Stimulated activated CD4-positive, alpha-beta T cell treated with anti-CD3 and anti-CD28 coated beads, Interleukin-2, amount 100 ng/mL, for 48 hours (primary cell): ENCODE data around the gene TRIM71.
"Not testable (repeated sequence)": the region's sequence is repeated elsewhere in the genome, so short reads cannot be mapped to it uniquely, and the experiment has no call there.

ENCODE experiments used
- DNase-seq, 2 donors: peaks; one replicate each; pipeline ENCODE4 v3.0.0-alpha.2; 2020

The TRIM71 gene

GRCh38 chr3:32817558-32818228 is at the start of gene TRIM71:
TSS of gene TRIM71 (plus strand) at chr3:32817997. CDS start at chr3:32818081, 84 bp downstream.
- DNase-seq = peak; percentile 7 to 8

DNA sequence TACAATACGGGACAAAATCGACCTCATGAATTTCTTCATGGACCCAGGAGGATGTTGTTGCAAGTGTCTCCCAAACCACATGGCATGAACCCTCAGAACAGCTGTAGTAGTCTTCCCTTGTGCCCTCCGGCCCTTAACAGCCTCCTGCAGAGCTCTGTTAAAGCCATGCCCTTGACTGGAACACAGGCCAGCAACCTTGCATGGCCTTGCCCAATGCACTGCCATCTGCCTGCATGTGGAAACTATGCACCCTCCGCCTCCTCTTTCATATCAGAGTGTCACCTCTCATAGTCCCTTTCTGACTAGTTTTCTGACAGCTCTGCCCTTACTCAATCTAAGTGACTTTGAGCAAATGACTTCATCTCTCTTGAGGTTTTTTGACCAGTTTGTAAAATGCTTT is 39.4 kb upstream of the TRIM71 start:
- no peak for DNase-seq

- DNase-seq = no peak
Observed at GRCh38 chr3:32780071-32780734, 37.6 kb upstream of the TRIM71 start.

DNA sequence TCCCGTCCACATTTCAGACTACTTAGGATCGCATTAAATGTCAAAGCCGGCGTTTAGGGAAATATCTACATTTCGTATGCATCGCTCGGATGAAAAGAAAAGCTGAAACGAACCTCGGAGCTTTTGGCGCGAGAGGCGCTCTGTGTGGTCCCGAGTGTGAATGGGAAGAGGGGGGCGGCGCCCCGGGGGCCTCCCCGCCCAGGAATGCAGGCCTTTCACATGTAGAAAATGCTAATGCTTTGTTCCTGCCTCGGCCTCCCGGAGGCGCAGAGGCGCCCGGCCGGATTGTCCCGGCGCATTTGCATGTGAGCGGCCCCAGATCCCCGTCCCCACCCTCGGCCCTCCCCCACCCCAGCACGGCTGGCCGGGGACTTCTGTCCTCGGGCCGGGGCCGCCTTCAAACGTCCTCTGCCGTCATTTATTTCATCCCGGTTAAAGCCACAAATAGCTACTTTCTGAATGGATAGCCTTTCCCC is 37.0 kb upstream of the TRIM71 start:
- peak in 1 of 2 donors; percentile 2 for DNase-seq

GRCh38 chr3:32781211-32781968 is 36.4 kb upstream of the TRIM71 start:
- peak; percentile 68 to 72 for DNase-seq

- DNase-seq = not testable (repeated sequence)
Observed at GRCh38 chr3:32781969-32782270, 35.9 kb upstream of the TRIM71 start.

GRCh38 chr3:32782407-32782806 is 35.4 kb upstream of the TRIM71 start:
- no peak for DNase-seq

- no peak for DNase-seq
Observed at GRCh38 chr3:32791833-32792232, 26.0 kb upstream of the TRIM71 start.

DNA sequence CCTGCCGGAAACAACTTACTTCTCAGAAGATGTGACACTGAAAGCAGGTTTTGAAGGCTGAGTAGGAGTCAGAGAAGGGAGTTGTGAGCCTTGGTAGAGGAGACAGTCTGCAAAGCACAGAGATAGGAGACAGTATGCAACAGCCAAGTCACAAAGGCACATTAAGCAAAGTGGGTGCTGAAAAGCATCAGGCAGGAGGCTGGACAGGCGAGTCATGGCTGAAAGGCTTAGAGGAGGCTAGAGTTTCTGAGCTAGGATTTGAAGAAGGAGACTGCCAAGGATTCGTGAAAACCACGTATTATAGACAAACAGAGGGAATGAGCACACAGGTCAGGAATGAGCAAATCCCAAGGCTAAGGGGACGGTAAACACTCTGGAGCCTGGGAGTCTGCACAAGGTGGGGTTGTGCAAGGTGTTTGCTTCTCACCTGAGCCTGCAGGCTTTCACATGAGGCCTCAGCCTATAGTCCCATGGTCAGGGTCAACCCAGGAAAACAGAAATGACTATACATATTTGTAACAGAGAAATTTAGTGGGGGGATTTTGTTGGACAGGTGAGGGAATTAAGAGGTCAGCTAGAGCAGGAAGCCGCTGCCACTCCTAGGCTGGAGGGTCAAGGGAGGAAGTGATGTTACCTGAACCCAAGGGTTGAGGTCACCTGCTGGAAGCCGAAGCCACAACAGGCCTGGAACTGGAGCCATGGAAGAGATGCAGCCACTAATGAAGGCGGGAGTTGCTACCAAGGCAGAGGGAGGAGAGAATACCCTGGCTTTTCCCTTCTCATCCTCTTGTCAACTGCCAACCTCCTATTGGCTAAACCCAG is 23.1 kb upstream of the TRIM71 start:
- DNase-seq = no peak

- not testable (repeated sequence) for DNase-seq
Observed at GRCh38 chr3:32796384-32796950, 21.3 kb upstream of the TRIM71 start.

- no peak for DNase-seq
Observed at GRCh38 chr3:32797776-32798175, 20.0 kb upstream of the TRIM71 start.

GRCh38 chr3:32801440-32801839 is 16.4 kb upstream of the TRIM71 start:
- not testable (repeated sequence) for DNase-seq

GRCh38 chr3:32813180-32813579 is 4.6 kb upstream of the TRIM71 start:
- no peak for DNase-seq

DNA sequence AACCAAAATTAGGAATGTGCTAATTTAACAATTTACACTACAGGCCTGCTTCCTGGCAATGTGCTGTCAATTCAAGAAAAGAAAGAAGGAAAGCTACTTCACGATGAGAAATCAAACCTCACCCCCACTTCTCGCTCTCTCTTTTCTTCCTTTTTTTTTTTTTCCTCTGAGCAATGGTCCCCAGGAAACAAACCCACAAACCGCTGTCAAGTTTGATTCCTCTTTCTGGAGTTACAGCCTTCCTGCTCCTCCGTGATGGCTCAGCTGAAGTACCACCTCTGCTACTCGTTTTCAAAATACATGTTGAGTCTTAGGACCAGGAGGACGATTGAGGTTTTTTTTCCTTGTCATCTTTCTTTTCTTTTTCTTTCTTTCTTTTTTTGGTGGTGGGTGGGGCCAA is 3.4 kb upstream of the TRIM71 start:
- DNase-seq = no peak

- DNase-seq = no peak
Observed at GRCh38 chr3:32815841-32816438, 1.9 kb upstream of the TRIM71 start.

GRCh38 chr3:32816439-32817256 is 1.1 kb upstream of the TRIM71 start:
- DNase-seq = peak; percentile 10 to 15

DNA sequence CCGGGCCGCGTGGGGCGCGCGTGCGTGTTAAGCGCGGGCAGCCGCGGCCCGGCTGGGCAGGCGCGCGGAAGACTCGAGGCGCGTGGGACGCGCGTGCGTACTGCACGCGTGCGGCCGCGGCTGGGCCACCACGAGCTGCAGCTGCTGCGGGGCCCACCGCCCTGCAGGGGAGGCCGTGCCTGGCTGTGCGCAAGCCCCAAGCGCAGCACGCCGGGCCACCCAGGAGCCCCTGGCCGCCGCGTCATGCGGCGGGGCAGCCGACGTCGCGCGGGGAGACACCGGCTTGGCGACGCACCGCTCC is 590 bp upstream of the TRIM71 start:
- peak; percentile 4 for DNase-seq

GRCh38 chr3:32818229-32818969 is 602 bp downstream of the TRIM71 start:
- DNase-seq = peak; percentile 2 to 8

- no peak for DNase-seq
Observed at GRCh38 chr3:32818970-32819511, 1.2 kb downstream of the TRIM71 start.

GRCh38 chr3:32819551-32820348 is 2.0 kb downstream of the TRIM71 start:
- DNase-seq = no peak
